ENCODE measurements around the gene PF4V1. TPM values are rescaled to one million over a fixed set of nuclear protein-coding genes. Genes with fewer than 3 reads are reported as not detected.
A peak's percentile ranks its signal among the peaks of the same experiment; 100 is the strongest.

PF4V1 gene
- total RNA-seq, 1 donor, result not detected

- peak; percentile 85 for DNase-seq (ENCODE audit: insufficient read length, low spot score, missing footprints)
- no peak within 1 kb of the TSS for H3K27ac ChIP-seq (ENCODE audit: low read depth, low read length)
- no peak for TF ChIP-seq CTCF (IDR thresholded peaks at IDR 0.05; ENCODE audit: extremely low read depth, low read depth, low read length)
- H3K4me1 ChIP-seq (ENCODE audit: insufficient read depth, low read length), result peaks cover 10% of the 10 kb centered on the region
- no peaks in the 10 kb centered on the region for H3K9me3 ChIP-seq (ENCODE audit: low read depth, low read length)
- peak within 1 kb of the TSS; percentile 74 for H3K4me3 ChIP-seq (ENCODE audit: insufficient read depth, low read length)
- no peaks in the 10 kb centered on the region for H3K36me3 ChIP-seq (ENCODE audit: insufficient read depth, low read length)
- no peaks in the 10 kb centered on the region for H3K27me3 ChIP-seq (ENCODE audit: insufficient read depth, low read length)
- no peaks in the 10 kb centered on the region for H4K20me1 ChIP-seq (ENCODE audit: insufficient read depth, low read length)
- peak within 1 kb of the TSS; percentile 86 for H2AFZ ChIP-seq (ENCODE audit: low read length)
- no peaks in the 10 kb centered on the region for H3K79me2 ChIP-seq (ENCODE audit: insufficient read depth, low read length)
- H3K4me2 ChIP-seq (ENCODE audit: insufficient read depth, low read length), result peak within 1 kb of the TSS; percentile 91
Observed at GRCh38 chr4:73869130-73870055, 16.3 kb downstream of the PF4V1 start, which contains the start of gene CXCL1. Gene CXCL1, plus strand, starts transcription at chr4:73869393. Its CDS starts 78 bp downstream, at chr4:73869471.

- no peaks in the 10 kb centered on the region for H3K36me3 ChIP-seq (ENCODE audit: insufficient read depth, low read length)
- H3K9me3 ChIP-seq (ENCODE audit: low read depth, low read length), result no peaks in the 10 kb centered on the region
- H3K4me3 ChIP-seq (ENCODE audit: insufficient read depth, low read length), result no peak overlapping the region
- H2AFZ ChIP-seq (ENCODE audit: low read length), result no peak overlapping the region
- no peak overlapping the region for H3K27ac ChIP-seq (ENCODE audit: low read depth, low read length)
- peak overlapping the region; percentile 91 for H3K4me2 ChIP-seq (ENCODE audit: insufficient read depth, low read length)
- H3K4me1 ChIP-seq (ENCODE audit: insufficient read depth, low read length), result peaks cover 10% of the 10 kb centered on the region
- no peaks in the 10 kb centered on the region for H3K27me3 ChIP-seq (ENCODE audit: insufficient read depth, low read length)
- DNase-seq (ENCODE audit: insufficient read length, low spot score, missing footprints), result no peak
- H4K20me1 ChIP-seq (ENCODE audit: insufficient read depth, low read length), result no peaks in the 10 kb centered on the region
- H3K79me2 ChIP-seq (ENCODE audit: insufficient read depth, low read length), result no peaks in the 10 kb centered on the region
- no peak for TF ChIP-seq CTCF (IDR thresholded peaks at IDR 0.05; ENCODE audit: extremely low read depth, low read depth, low read length)
Observed at GRCh38 chr4:73870260-73870659, 17.2 kb downstream of the PF4V1 start.

GRCh38 chr4:73870768-73871167 is 17.7 kb downstream of the PF4V1 start:
- Histone ChIP-seq H2AFZ (ENCODE audit: low read length) (no peak overlapping the region), H3K4me2 (ENCODE audit: insufficient read depth, low read length) (no peak overlapping the region), H3K27ac (ENCODE audit: low read depth, low read length) (no peak overlapping the region), H3K4me1 (ENCODE audit: insufficient read depth, low read length) (peaks cover 10% of the 10 kb centered on the region), H4K20me1 (ENCODE audit: insufficient read depth, low read length) (no peaks in the 10 kb centered on the region), H3K36me3 (ENCODE audit: insufficient read depth, low read length) (no peaks in the 10 kb centered on the region), H3K4me3 (ENCODE audit: insufficient read depth, low read length) (no peak overlapping the region), H3K27me3 (ENCODE audit: insufficient read depth, low read length) (no peaks in the 10 kb centered on the region), H3K9me3 (ENCODE audit: low read depth, low read length) (no peaks in the 10 kb centered on the region), H3K79me2 (ENCODE audit: insufficient read depth, low read length) (no peaks in the 10 kb centered on the region)
- no peak for TF ChIP-seq CTCF (IDR thresholded peaks at IDR 0.05; ENCODE audit: extremely low read depth, low read depth, low read length)
- DNase-seq (ENCODE audit: insufficient read length, low spot score, missing footprints), result no peak

All from osteoblast (primary cell).